Activated CD8-positive, alpha-beta memory T cell treated with anti-CD3 and anti-CD28 coated beads for 1 hour (primary cell): ENCODE measurements around the gene SLAMF9.

Experiments
- DNase-seq, 2 donors: peaks; one replicate each; pipeline ENCODE4 v3.0.0-alpha.2; 2020; ENCODE audit warnings: low read depth in 1 of 2; ENCODE audit errors: extremely low read depth in 1 of 2

SLAMF9 gene

DNA sequence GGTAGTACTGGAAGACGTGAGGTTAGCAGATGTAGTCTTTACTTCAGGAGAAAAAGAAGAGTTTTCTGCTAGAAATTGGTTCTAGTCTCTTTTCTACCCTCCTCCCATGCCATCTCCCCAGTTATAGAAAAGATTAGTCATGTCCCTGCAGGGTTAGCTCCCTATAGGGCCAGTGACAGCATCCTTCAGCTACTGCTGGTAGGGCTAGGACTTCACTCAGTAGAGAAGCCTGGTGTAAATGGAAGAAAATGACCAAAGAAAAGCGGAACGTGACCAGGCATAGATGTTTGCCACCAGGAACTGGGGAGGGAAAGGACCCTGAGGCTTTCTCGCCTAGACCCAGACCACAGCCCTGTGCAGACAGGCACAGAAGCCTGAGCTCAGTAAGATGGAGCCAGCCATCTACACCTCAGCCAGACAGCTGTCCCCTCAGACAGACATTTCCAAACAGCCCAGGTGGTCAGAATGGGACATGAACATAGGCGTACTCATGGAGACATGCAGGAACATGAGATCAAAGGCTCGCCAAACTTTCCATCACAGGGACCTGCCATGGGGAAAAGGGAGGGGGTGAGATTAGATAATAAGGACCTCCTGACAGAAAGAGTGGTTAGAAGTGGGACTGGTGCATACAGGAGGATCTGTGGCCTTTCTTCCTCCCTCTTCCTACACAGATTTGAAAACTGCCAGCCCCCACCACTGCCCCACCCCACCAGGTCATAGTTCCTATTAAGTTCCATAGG is 23.5 kb upstream of the SLAMF9 start:
- no peak for DNase-seq

DNA sequence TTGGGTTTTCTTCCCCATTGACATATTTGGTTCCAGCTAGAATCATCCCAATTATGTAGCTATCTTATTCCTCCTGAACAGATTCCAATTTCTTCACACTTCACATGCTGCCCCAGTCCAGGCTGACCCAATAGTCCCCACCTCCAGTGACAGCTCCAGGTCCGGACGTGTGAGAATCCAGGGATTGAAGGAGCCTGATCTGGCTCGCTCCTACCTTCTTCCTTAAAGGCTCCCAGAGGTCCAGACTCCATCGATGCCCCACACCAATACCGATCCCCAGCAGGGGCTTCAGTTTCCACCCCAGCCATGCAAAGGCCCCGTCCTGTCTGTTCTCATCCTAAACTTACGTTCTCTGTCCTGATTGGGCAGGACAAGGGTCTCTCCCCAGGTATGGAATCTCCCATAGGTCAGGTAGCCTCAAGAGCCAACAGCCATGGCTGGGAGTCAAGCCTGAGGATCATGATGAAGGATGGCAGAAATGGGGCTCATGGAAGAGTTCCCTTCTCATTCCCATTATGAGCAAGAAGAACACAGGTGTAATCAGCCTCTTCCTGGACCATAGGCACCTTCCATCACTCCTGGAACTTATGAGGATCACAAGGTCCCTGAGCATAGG is 20.4 kb upstream of the SLAMF9 start:
- no peak for DNase-seq

DNA sequence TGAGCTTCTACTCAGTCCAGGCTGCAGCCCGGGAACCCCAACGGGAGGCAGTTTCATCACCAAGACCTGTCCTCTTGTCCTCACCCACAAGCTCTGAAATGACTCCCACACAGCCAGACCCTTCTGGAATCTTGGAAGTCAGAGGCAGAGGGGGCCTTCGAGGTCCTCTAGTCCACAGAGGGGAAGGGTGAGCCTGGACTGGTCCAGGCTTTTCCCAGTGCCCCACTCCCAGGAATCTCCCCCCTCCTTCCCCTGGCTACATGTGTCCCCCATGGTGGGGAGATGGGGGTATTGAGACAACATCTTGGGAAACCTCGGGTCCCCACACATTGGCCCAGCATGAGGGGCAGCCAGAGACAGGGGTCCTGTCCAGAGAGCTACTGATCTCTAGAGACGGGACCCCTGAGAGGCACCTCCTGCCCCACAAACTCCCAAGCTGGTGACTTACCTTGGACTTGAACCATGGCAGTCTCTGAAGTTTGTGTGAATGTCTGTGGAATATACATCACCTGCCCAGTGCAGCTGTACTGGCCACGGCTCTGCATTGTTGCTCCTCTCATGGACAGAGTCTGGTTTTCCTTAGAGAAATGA is 19.4 kb upstream of the SLAMF9 start:
- no peak for DNase-seq

DNA sequence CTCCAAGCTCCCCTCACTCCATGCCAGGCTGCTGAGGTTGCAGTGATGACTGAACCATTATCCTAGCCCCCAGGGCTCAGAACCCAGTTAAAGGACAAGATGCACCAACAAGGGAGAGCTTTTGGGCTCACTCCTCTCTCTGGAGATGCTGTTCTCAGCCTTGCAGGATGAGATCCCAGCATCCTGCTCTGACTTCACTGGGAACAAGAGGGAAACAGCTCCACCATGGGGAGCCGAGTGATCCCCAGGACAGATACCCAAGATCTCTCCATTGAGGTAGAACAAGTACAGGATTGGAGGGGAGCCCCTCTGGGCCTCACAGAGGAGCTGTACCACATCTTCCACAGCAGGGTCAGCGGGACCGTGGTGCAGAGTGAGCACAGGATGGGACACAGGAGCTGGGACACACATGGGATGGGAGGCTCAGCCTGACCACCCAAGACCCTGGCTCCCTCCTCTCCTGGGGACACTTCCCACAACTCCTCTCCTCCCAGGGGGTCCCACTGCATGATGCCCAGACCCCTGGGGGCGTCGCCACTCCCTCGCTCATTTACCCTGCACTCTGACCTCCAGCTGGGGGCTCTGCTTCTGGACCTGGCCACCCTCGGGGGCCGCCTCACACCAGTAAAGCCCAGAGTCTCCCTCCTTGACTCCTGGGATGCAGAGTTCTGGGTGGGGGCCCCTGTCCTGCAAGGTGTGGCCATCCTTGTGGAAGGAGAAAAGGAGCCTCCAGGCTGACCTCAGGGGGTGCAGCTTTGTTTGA is 18.6 kb upstream of the SLAMF9 start:
- DNase-seq: no peak

DNA sequence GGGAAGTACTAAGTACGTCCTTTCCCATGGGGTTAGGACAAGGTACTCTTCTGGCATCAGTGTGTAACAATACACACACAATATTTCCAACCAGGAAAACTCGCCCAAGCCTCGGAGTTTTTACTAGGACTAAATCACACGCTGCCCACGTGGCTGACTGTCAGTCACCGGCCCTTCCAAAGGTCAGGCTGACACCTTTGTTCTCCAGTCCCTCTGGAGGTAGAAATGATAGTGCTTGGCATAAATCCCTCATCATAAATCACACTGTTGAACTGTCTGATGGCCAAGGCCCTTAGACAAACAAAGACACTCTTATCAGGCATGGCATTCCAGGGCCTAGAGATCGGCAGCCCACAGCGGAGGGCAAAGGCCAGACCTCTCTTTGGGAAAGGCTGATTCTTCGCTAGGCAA is 16.9 kb upstream of the SLAMF9 start:
- DNase-seq: no peak

DNA sequence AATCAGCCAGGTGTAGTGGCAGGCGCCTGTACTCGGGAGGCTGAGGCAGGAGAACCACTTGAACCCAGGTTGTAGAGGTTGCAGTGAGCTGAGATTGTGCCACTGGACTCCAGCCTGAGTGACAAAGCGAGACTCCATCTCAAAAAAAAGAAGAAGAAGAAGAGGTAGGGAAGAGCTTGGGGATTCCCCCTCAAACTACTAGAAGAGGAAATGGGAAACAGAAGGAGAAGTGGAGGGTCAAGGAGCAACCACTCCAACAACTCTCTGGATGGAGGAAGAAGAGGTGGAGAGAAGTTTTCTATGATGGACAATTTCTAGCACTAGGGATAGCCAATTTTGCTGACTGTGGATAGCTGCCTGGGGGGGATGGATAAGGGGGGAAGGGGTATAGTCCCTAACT is 14.9 kb upstream of the SLAMF9 start:
- DNase-seq: no peak

DNA sequence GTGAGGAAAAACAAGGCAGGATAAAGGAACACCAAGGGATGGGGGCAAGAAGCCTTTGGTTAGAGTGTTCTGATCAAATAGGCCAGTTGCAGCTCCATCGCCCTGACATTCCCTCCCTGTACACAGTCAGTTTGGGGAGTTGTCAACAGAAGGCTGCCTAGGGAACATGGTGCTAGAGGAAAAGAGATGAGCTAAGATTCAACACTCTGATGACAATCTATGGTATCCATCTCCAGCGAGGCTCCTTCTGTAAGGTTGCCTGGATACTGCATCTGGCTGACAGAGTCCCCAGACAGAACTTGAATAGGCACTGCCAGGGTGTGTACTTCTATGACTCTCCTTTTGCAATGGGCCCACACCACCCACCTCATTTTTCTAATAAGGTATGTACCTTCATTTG is 11.2 kb upstream of the SLAMF9 start:
- no peak for DNase-seq

DNA sequence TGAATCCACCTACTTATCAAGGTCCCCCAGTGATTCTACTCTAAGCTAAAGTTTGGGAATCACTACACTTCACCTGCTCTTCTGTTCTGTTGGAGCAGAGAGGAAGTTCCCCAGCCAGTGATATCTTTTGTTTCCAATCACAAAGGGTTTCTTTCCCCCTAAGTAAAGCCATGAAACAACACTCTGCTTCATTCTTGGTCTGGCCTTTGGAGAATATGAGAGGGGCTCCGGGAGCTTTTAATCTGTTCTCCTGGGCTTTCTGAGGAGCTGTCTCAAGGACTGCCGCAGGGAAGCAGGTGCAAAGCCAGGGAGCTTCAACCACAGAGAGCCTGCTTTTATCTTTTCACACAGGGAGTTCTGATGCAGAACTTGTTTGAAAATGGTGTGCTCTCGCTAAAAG is 10.1 kb upstream of the SLAMF9 start:
- DNase-seq: no peak

DNA sequence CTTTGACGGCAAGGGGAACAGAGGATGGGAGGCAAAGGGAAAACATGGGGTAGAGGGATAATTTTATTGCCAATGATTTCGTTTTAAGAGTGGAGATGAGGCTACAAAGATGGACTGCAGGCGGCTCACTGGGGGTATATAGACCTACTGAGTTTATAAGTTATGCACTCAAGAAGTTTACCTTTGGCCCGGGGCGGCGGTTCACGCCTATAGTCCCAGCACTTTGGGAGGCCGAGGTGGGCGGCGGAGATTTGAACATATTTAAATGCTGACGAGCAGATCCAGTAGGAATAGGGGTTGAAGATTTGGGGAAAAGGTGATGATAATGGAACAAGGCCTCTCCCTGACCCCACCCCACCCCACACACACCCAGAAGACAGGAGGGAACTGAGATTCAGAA is 8.1 kb upstream of the SLAMF9 start:
- no peak for DNase-seq

DNA sequence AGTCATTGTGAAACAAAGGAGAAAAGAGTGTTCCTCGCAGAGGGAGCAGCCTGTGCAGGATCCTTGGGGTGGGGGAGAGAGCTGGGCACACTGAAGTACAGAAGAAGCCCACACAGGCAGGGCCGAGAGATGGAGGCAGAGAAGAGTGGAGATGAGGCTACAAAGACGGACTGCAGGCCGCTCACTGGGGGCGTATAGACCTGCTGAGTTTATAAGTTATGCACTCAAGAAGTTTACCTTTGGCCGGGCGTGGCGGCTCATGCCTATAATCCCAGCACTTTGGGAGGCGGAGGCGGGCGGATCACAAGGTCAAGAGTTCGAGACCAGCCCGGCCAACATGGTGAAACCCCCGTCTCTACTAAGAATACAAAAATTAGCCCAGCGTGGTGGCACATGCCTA is 7.6 kb upstream of the SLAMF9 start:
- DNase-seq: no peak

DNA sequence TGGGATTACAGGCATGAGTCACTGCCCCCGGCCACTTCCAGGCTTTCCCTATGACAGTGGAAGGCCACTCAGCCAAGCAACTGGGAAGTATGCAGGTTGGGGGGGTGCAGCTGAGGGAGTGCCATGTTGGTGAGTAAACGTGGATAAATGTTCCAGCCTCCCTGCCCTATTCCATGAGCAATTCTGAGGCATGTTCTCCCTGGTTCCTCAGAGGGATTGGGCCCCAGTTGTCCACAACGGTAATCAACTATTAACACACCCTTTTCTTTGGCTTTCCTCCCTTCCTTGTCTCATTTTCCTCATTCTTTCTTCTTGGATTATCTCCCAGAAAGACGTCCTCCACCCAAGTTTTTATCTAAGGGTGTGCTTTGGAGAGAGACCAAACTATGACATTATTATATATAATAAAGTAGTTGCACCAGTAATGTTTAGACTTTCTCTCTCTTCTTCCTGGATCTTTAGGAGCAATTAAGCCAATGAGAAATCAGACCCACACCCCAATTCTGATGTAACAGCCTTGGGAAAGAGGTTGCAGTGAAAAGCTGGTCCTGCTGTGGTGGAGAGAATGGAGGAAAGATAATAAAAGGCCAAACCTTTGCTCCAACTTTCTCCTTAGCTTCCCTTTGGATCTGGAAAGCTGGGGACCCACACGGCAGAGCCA is 6.8 kb upstream of the SLAMF9 start:
- DNase-seq: no peak

DNA sequence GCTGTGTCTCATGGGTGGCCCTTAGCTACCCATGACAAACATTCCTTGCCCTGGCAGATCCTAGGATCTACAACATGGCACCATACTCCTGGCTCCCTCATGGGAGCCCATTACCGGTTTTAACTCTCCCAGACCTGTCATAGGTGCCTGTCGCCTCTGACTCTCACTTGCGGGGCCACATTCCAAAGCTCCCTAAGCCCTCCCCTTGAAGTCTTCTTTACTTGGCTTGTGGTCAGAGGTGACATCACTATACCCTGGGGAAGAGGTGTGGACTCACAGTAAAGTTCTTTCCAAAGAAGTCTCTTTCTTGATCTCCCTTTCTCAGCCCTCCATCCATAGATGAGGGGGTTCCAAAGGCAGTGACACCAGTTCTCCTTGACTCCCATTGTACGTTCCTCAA is 5.4 kb upstream of the SLAMF9 start:
- no peak for DNase-seq

DNA sequence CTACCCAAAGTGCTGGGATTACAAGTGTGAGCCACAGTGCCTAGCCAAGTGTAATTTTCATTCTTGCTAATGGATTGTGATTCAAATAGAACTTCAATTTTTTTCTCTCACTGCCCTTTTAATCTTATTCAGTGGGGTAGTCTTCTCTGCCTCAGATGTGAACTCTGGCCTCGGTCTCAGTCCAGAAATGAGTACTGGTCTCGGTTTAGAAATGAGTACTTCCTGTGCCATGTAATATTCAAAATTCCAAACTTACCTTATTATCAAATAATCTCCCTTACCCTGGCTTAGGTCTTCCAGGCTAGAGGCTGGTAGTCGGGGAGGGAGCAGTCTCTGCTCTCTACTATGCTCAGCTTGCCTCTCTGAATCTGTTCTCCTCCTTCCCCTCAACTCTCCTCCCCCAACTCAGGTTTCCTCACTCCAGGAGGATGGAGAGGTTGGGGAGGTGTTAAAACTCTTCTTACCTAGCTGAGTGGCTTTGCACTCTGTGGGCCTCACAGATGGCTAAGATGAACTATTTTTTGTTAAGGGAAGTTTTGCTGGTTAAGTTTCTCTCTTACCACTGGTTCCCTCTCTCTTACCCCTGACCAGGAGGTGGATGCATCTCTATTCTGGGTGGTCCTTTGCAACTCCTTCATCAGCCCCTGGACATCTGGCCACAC is 4.8 kb upstream of the SLAMF9 start:
- no peak for DNase-seq

DNA sequence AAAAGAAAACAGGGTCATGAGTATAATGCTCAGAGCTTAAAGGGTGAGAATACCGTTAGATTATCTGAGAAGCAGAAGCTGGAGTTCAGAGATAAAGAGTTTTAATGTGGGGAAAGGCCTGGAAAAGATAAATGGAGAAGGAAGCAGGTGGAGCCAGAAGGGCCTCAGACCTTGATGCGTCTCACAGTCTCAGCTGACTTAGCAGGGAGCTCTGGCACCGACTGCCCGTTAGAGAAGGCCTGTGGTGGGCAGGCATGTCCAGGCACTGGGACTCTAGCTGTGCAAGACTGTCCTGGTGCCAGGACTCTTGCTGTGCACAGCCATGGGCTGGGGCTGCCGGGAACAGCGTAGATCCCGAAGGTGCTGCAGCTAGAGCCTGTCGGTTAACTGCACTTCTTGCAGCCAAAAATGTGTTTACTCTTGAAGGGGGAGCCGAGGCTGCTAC is 3.8 kb upstream of the SLAMF9 start:
- DNase-seq: no peak

DNA sequence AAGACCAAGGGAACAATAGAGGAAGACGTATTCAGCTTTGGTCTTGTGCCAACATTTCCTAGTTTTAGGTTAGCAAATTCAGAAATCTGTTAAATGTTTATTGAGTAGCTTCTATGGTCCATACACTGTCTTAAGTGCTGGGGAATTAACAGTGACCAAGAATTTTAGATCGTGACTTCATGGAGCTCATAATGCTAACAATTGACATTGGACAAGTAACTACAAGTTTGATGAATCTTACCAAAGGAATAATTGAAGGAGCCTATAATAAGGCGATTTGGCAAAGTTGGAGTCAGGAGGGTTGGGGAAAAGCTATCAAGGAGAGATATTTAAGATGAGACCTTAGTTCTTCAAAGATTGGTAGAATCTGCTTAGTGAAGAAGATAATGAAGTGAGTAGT is 1.4 kb upstream of the SLAMF9 start:
- DNase-seq: no peak

DNA sequence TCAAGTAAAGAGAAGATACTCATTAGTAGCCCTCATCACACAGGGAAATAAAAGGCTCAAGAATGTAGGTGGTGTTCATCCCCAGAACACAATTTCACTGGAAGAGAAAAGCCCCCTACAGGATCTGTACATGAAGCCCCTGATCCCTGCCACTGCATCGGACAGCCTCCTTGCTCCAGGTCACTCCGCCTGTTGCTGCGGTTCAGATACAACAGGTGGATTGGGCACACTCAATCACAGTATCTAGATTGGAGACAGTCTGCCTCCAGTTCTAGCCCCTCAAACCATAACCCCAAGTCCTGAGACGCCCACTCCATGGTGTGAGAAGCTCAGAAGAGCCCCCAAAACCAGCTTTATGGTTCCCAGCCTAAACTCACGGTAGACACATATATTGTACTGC is 1.1 kb downstream of the SLAMF9 start:
- no peak for DNase-seq

DNA sequence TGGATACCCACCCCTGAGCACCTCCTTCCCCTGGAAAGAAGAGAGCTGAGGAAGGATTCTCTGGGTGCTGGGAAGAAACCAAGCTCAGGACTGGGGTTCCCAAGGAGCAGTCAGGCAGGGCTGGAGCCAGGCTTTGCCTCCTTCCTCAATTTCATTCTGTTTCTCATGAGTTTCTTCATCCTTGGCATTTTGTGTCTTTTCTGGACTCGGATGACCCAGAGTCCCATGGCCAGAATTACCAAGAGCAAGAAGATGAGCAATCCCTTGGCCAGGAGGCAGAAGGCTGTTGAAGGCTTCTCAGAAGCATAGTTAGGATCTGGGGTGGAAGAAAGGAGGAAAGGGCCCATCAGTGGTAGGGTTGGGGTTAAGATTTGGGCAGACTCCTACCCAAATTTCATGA is 2.5 kb downstream of the SLAMF9 start:
- no peak for DNase-seq

DNA sequence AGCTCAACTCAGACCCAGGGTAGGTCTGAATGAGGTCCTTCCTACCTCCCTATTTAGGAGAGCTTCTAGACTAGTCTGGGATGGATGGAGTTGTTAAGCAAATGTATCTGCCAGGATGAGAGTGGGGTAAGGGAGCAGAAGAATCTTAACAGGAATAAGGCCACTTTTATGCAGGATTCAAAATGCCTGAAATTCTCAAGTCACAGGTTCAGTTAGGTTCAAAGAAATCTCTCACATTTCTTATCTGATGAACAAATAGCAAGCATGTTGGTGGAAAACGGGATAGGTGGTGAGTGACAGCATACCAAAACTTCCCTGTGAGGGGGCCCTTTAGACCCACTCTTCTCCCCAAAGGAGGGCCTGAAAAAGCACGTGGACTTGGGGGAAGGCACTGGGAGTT is 3.0 kb downstream of the SLAMF9 start:
- no peak for DNase-seq

DNA sequence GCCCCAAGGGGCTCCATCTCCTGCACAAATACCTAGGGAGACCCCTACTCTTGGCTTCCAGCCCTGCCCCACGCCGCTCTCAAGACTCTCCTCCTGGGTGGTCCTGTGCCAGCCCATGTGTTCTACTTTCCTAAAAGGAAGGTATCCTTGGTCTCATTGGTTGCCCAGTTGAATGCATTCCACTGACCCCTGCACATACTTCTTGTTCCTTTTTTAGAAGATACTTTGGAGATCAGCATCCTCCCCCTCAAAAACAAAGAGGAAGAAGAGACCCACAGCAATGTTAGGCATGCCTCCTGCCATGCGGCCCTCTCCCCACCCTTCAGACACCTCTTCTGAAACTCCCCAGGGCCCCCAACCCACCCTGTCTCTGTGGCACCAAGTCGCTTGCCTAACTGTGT is 4.1 kb downstream of the SLAMF9 start:
- no peak for DNase-seq

DNA sequence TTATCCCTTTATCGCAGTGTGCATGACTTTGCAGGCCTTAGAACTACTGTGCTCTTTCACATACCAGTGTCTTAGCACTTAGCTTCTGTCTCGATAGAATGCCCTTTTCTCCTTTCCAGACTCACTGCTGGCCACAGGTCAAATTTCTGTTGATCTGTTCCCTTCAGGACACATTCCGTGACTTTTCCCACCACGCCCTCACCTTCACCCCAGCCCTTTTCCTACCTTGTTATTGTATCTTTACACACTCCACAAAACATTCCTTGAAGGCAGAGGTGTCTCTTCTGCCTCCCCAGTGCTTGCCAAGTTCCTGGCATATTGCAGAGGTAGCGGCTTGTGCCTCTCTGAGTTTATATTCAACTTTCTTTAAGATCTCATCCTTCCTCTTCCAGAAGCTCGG is 4.9 kb downstream of the SLAMF9 start:
- DNase-seq: no peak

DNA sequence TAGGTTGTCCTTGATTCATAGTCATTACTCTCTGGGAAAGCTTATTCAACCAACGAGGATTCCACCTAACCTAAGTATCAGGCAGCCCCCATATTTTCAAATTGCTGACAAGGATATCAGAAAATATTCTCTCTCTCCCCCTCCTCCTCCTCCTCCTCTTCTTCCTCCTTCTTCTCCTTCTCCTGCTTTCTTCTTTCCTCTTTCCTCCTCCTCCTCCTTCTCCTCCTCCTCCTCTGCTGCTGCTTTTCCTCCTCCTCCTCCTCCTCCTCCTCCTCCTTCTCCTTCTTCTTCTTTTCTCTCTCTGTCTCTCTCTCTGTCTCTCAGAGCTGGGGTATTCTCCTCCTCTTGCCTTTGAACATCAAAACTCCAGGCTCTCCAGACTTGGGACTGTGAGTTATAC is 6.1 kb downstream of the SLAMF9 start:
- DNase-seq: no peak
